ENCODE measurements around the gene CSNK2B. TPM values are rescaled to one million over a fixed set of nuclear protein-coding genes. Genes with fewer than 3 reads are reported as not detected.

CSNK2B gene
- polyA plus RNA-seq, 1 experiment, result 94.9 TPM

DNA sequence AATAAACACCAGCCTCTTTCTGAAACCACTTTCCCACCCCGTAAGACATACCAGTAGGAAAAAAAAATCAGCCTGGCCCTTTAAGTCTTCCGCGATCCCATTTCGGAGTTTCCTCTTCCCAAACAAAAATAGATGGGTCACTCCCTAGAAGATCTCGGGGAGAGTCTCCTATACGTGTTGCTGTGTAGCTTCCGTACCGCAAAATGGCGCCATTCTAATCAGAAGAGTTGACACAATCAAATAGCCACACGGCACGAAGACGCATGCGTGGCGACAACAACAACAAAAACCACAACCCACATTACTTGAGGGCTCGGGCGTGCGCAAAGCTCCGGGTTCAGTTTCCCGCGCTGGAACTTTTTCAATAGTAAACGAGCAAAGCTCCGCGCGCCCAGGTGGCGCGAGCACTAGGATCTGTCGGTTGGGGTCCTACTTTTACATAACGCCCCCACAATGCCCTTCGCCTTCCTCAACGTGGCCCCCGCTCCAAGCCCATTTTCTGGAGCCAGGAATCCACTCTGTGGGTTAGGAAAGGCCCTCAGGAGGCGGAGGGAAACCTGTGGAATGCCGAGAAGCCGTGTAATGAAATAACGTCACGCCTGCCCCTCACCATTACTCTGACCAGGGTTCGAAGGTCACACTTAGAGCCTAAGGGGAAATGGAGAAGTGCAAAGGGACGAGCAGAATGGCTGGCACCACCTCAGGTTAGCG lies 935 bp upstream of the CSNK2B start, which contains the start of gene GPANK1:
TSS of gene GPANK1 (minus strand) at position 208 of the 711 bp plus-strand sequence. CDS start 519 bp downstream, outside the sequence.
- POLR2A ChIA-PET, result interaction anchor here (0.8 kb wide), 2 partner anchors 149 to 198 kb away, joined by 3 read pairs; partner anchors contain the start of gene NEU1
- CTCF ChIA-PET, result interaction anchor here (0.7 to 0.8 kb wide), 3 partner anchors 10 to 157 kb away, joined by 3 to 4 read pairs (median 4); partner anchors contain the start of gene APOM
- peaks cover 31% of the 10 kb centered on the region for H3K36me3 ChIP-seq (ENCODE audit: control insufficient read depth, insufficient read depth, low read length)
- peak; percentile 76 for DNase-seq (ENCODE audit: low read depth)
- H3K4me3 ChIP-seq (ENCODE audit: low read depth, low read length), result peak within 1 kb of the TSS; percentile 91
- TF ChIP-seq, protein P1, sequence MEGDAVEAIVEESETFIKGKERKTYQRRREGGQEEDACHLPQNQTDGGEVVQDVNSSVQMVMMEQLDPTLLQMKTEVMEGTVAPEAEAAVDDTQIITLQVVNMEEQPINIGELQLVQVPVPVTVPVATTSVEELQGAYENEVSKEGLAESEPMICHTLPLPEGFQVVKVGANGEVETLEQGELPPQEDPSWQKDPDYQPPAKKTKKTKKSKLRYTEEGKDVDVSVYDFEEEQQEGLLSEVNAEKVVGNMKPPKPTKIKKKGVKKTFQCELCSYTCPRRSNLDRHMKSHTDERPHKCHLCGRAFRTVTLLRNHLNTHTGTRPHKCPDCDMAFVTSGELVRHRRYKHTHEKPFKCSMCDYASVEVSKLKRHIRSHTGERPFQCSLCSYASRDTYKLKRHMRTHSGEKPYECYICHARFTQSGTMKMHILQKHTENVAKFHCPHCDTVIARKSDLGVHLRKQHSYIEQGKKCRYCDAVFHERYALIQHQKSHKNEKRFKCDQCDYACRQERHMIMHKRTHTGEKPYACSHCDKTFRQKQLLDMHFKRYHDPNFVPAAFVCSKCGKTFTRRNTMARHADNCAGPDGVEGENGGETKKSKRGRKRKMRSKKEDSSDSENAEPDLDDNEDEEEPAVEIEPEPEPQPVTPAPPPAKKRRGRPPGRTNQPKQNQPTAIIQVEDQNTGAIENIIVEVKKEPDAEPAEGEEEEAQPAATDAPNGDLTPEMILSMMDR (IDR thresholded peaks at IDR 0.05; ENCODE audit: insufficient read depth, low read depth, low read length), result no peak
- no peaks in the 10 kb centered on the region for H3K27me3 ChIP-seq (ENCODE audit: control insufficient read depth, insufficient read depth, low read length)

DNA sequence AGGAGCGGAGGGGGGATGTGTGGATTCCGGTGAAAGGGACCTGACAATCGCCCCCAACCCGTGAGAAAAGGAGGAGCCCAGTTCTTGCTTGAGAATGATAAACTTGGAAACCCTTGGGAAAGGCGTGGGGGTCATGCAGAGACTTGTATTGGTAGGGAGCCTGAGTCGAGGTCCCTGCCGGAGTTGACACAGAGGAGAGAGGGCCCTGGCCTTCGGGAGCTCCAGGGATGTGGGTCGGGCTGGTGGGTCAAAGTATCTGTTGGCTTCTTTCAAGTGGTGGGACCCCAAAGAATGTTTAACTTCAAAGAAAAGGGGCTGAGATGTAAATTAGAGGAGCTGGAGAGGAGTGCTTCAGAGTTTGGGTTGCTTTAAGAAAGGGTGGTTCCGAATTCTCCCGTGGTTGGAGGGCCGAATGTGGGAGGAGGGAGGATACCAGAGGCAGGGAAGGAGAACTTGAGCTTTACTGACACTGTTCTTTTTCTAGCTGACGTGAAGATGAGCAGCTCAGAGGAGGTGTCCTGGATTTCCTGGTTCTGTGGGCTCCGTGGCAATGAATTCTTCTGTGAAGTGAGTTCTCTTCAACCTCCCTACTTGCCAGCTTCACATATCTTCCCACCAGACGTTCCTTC lies 571 bp downstream of the CSNK2B start:
- H3K4me3 ChIP-seq (ENCODE audit: low read depth, low read length), result peak overlapping the region; percentile 91
- H3K27me3 ChIP-seq (ENCODE audit: control insufficient read depth, insufficient read depth, low read length), result no peaks in the 10 kb centered on the region
- ChIA-PET POLR2A (no interaction called here), CTCF (interaction anchor here (0.8 to 1.0 kb wide), 3 partner anchors 120 to 1172 kb away, joined by 3 to 4 read pairs (median 3); partner anchors contain the start of genes ATP6V1G2 and TAP2)
- H3K36me3 ChIP-seq (ENCODE audit: control insufficient read depth, insufficient read depth, low read length), result peaks cover 42% of the 10 kb centered on the region
- TF ChIP-seq, protein P1 (IDR thresholded peaks at IDR 0.05; ENCODE audit: insufficient read depth, low read depth, low read length), result no peak
- DNase-seq (ENCODE audit: low read depth), result no peak

- no peaks in the 10 kb centered on the region for H3K27me3 ChIP-seq (ENCODE audit: control insufficient read depth, insufficient read depth, low read length)
- CTCF ChIA-PET, result interaction anchor here (0.9 kb wide), 1 partner anchor 161 kb away, joined by 4 read pairs; no protein-coding TSS in a partner anchor
- peaks cover 47% of the 10 kb centered on the region for H3K36me3 ChIP-seq (ENCODE audit: control insufficient read depth, insufficient read depth, low read length)
Measured at GRCh38 chr6:31669676-31670075, 3.8 kb downstream of the CSNK2B start, which contains the start of gene LY6G5B. LY6G5B (plus strand) TSS chr6:31669976; CDS start chr6:31670951, 975 bp downstream.

GRCh38 chr6:31676322-31676903 lies 10.5 kb downstream of the CSNK2B start:
- no peak for DNase-seq (ENCODE audit: low read depth)
- no peaks in the 10 kb centered on the region for H3K27me3 ChIP-seq (ENCODE audit: control insufficient read depth, insufficient read depth, low read length)
- TF ChIP-seq, protein P1 (IDR thresholded peaks at IDR 0.05; ENCODE audit: insufficient read depth, low read depth, low read length), result no peak
- peaks cover 9% of the 10 kb centered on the region; the same call in 1 of the 2 replicates for H3K36me3 ChIP-seq (ENCODE audit: control insufficient read depth, insufficient read depth, low read length)
- ChIA-PET CTCF (interaction anchor here (1.0 kb wide), 1 partner anchor 276 kb away, joined by 3 read pairs; no protein-coding TSS in a partner anchor), POLR2A (no interaction called here)
- H3K4me3 ChIP-seq (ENCODE audit: low read depth, low read length), result no peak overlapping the region

More at GRCh38 chr6:31669676-31670075, 3.8 kb downstream of the CSNK2B start, which contains the start of gene LY6G5B:
- POLR2A ChIA-PET, result no interaction called here
- H3K4me3 ChIP-seq (ENCODE audit: low read depth, low read length), result no peak within 1 kb of the TSS
- TF ChIP-seq, protein P1 (IDR thresholded peaks at IDR 0.05; ENCODE audit: insufficient read depth, low read depth, low read length), result no peak
- DNase-seq (ENCODE audit: low read depth), result no peak

Data from BJ (cell line).